Measurements from ENCODE around the gene DOCK1. TPM values are rescaled to one million over a fixed set of nuclear protein-coding genes. Genes with fewer than 3 reads are reported as not detected.
"Not testable (repeated sequence)": the region's sequence is repeated elsewhere in the genome, so short reads cannot be mapped to it uniquely, and the experiment has no call there.

Gene DOCK1
- total RNA-seq (not detected), polyA plus RNA-seq (not detected), total RNA-seq (0 to 0.67 (median 0.13) reads per million in 6 experiments)

DNA sequence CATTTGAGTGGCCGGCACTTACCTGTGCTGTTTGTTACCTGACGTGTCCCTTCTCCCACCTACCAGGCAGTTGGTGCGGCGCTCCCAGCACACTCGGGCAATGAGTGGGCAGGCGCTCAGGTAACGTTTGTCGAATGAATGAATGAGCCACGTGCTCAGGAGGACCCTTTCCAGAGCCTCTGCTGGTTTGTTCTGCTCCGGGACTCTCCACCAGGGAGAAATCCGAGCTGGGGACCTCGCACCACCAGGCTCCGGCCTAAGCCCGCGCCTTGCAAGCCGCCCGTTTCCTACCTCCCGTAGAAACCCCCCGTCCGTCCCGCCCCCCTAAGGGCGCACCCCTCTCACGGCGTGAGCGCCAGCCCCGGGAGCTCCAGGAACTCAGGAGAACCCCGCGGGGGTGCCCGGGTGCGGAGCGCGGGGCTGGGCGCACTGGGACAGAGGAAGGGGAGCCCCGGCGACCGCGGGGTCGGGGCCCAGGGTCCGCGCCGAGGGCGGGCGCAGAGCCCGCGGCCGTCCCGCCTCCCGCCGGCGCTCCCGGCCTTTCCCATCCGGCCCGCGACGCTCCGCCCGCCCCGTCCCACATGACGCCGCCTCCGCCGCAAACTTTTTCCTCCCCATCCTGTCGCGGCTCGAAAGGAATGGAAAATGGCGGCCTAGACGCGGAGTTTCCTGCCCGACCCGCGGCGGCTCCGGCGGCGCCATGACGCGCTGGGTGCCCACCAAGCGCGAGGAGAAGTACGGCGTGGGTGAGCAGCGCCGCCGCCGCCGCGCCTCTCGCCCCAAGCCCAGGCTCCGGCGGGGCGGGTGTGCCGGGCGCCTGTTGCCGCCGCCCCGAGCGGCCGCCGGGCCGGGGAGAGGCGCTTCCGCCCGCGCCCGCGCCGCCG lies at the start of gene DOCK1:
Gene DOCK1, plus strand, starts transcription at position 611 of the 884 bp plus-strand sequence. Its CDS starts 90 bp downstream, at position 701.
- H3K27me3 Mint-ChIP-seq, result peaks cover 12 to 34% (median 29%) of the 10 kb centered on the region in 5 donors
- POLR2A ChIA-PET, result no interaction called here
- peak within 1 kb of the TSS in 3 of 10 donors; percentile 43 to 55 (median 52) for H3K4me3 Mint-ChIP-seq
- DNase-seq (no peak), ATAC-seq (no peak)
- H3K36me3 Mint-ChIP-seq, result no peaks in the 10 kb centered on the region
- H3K4me1 Mint-ChIP-seq, result peaks cover 0 to 8% (median 5%) of the 10 kb centered on the region in 4 donors
- no peak within 1 kb of the TSS for H3K27ac Mint-ChIP-seq
- H3K9me3 Mint-ChIP-seq, result peaks cover 0 to 9% (median under 1%) of the 10 kb centered on the region in 9 donors

- H3K36me3 Mint-ChIP-seq, result peaks cover 0 to 7% (median 0%) of the 10 kb centered on the region in 3 donors
- peaks cover 0 to 20% (median 7%) of the 10 kb centered on the region in 9 donors for H3K9me3 Mint-ChIP-seq
- DNase-seq (no peak), ATAC-seq (no peak)
- no peak overlapping the region for H3K27ac Mint-ChIP-seq
- no peak overlapping the region for H3K4me3 Mint-ChIP-seq
- H3K4me1 Mint-ChIP-seq, result no peaks in the 10 kb centered on the region
- H3K27me3 Mint-ChIP-seq, result peaks cover 4 to 24% (median 6%) of the 10 kb centered on the region in 5 donors
- POLR2A ChIA-PET, result no interaction called here
Observed at GRCh38 chr10:126857178-126857806, 47.9 kb upstream of the DOCK1 start.

DNA sequence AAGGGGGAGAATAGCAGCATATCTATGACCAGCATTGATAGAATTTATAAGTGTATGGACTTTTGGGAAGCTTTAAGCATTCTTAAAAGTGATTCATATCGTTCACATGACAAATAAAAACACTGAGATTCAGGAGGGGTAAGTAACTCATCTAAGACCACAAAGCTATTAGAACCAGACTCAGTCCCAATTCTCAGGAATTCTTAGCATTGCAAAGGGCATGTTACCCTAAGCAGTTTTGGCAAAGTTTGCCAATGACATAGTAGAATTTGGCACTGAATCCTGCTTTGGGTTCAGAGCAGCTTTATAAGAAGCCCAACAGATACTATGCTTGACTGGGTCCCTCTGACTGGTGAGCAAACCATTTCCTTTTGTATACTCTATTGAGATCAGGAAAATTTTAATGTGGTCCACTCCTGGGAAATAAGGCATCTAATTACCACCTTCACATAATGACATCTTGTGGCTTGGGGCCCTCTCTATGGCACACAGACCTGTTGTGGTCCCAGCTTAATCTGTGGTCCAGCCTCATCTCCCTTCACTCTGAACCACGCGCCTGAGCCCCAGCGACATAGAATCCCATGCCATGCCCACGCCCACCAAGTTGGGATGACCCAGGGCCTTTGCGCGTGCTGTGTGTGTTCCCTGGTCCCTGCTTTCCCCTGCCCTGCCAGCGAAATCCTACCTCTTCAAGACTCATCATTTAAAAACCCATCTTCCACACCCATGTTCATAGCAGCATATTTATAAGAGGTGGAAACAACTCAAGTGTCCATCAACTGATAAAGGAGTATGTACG lies 37.5 kb upstream of the DOCK1 start:
- no peak for ATAC-seq
- no peak overlapping the region for H3K4me3 Mint-ChIP-seq
- no peak overlapping the region for H3K27ac Mint-ChIP-seq
- H3K4me1 Mint-ChIP-seq, result no peaks in the 10 kb centered on the region
- H3K27me3 Mint-ChIP-seq, result no peaks in the 10 kb centered on the region
- POLR2A ChIA-PET, result no interaction called here
- peaks cover 0 to 14% (median 6%) of the 10 kb centered on the region in 9 donors for H3K9me3 Mint-ChIP-seq
- no peak for DNase-seq
- no peaks in the 10 kb centered on the region for H3K36me3 Mint-ChIP-seq

GRCh38 chr10:126868371-126868770 lies 36.9 kb upstream of the DOCK1 start:
- POLR2A ChIA-PET, result no interaction called here
- peaks cover 0 to 13% (median 5%) of the 10 kb centered on the region in 9 donors for H3K9me3 Mint-ChIP-seq
- H3K4me3 Mint-ChIP-seq, result no peak overlapping the region

GRCh38 chr10:126872135-126872534 lies 33.1 kb upstream of the DOCK1 start:
- Mint-ChIP-seq H3K9me3 (peaks cover 0 to 10% (median 2%) of the 10 kb centered on the region in 9 donors), H3K4me3 (no peak overlapping the region), H3K27me3 (peaks cover 0 to 13% (median 2%) of the 10 kb centered on the region in 5 donors), H3K36me3 (no peaks in the 10 kb centered on the region), H3K27ac (no peak overlapping the region), H3K4me1 (no peaks in the 10 kb centered on the region)
- DNase-seq (no peak), ATAC-seq (no peak)
- POLR2A ChIA-PET, result no interaction called here

More at GRCh38 chr10:126868371-126868770, 36.9 kb upstream of the DOCK1 start:
- Mint-ChIP-seq H3K4me1 (no peaks in the 10 kb centered on the region), H3K27ac (no peak overlapping the region), H3K27me3 (no peaks in the 10 kb centered on the region), H3K36me3 (no peaks in the 10 kb centered on the region)
- DNase-seq (no peak), ATAC-seq (no peak)

DNA sequence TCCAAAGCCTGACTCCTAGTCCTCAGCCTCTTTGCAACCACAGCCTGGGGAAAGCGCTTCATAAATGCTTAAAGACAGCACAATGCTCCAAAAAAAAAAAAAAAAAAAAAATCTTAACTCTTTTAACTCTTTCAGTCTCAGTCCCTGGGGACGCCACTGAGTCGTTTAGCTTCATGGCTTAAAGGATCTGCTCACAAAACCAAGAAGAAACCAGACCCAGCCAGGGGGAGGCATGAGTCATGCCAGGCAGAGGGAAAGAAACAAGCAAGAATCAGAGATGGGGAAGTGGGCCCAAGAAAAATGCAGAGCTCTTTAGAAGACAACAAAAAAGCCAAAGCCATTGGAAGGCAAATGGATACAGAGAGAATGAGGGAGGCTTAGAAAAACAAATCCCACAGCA lies 32.5 kb upstream of the DOCK1 start:
- Mint-ChIP-seq H3K27ac (no peak overlapping the region), H3K27me3 (peaks cover 0 to 13% (median 2%) of the 10 kb centered on the region in 5 donors), H3K9me3 (peaks cover 0 to 10% (median 2%) of the 10 kb centered on the region in 9 donors), H3K4me3 (no peak overlapping the region), H3K36me3 (no peaks in the 10 kb centered on the region), H3K4me1 (no peaks in the 10 kb centered on the region)
- DNase-seq (no peak), ATAC-seq (no peak)
- POLR2A ChIA-PET, result no interaction called here

GRCh38 chr10:126876456-126876855 lies 28.8 kb upstream of the DOCK1 start:
- Mint-ChIP-seq H3K9me3 (peaks cover 2 to 22% (median 10%) of the 10 kb centered on the region in 9 donors), H3K27me3 (peaks cover 0 to 17% (median 7%) of the 10 kb centered on the region in 5 donors), H3K4me1 (no peaks in the 10 kb centered on the region), H3K4me3 (no peak overlapping the region), H3K36me3 (no peaks in the 10 kb centered on the region), H3K27ac (no peak overlapping the region)
- POLR2A ChIA-PET, result no interaction called here
- ATAC-seq (no peak), DNase-seq (no peak)

DNA sequence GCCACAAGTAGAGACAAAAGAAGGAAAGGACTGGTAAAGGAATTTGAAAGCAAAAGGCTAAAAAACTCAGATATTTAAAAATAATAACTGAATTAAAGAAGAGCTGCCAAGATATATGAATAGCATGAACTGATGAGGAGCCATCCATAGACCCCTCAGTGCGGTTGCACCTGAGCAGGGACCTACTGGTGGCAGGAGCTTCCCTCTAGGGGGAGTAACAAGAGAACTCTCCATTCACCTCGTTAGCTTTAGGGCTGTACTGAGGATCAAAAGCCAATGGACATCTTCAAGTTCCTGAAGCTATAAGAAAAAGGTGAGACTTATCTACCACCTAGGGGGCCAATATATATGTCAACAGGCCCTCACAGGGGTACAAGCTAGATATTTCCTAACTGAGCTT lies 27.8 kb upstream of the DOCK1 start:
- H3K36me3 Mint-ChIP-seq, result no peaks in the 10 kb centered on the region
- peaks cover 2 to 28% (median 15%) of the 10 kb centered on the region in 9 donors for H3K9me3 Mint-ChIP-seq
- no peak for DNase-seq
- no peaks in the 10 kb centered on the region for H3K4me1 Mint-ChIP-seq
- no peak overlapping the region for H3K27ac Mint-ChIP-seq
- ATAC-seq, result no peak
- peaks cover 0 to 20% (median 7%) of the 10 kb centered on the region in 5 donors for H3K27me3 Mint-ChIP-seq
- POLR2A ChIA-PET, result no interaction called here
- no peak overlapping the region for H3K4me3 Mint-ChIP-seq

- POLR2A ChIA-PET, result no interaction called here
- DNase-seq (no peak), ATAC-seq (no peak)
- Mint-ChIP-seq H3K27ac (no peak overlapping the region), H3K36me3 (no peaks in the 10 kb centered on the region), H3K27me3 (peaks cover 0 to 20% (median 7%) of the 10 kb centered on the region in 5 donors), H3K9me3 (peaks cover 2 to 28% (median 15%) of the 10 kb centered on the region in 9 donors), H3K4me1 (no peaks in the 10 kb centered on the region), H3K4me3 (no peak overlapping the region)
Observed at GRCh38 chr10:126878594-126878993, 26.6 kb upstream of the DOCK1 start.

GRCh38 chr10:126880926-126881325 lies 24.3 kb upstream of the DOCK1 start:
- Mint-ChIP-seq H3K4me1 (no peaks in the 10 kb centered on the region), H3K36me3 (no peaks in the 10 kb centered on the region), H3K9me3 (peaks cover 2 to 18% (median 15%) of the 10 kb centered on the region in 9 donors), H3K27ac (no peak overlapping the region), H3K27me3 (peaks cover 0 to 20% (median 7%) of the 10 kb centered on the region in 5 donors), H3K4me3 (no peak overlapping the region)
- DNase-seq (no peak), ATAC-seq (no peak)
- POLR2A ChIA-PET, result no interaction called here

DNA sequence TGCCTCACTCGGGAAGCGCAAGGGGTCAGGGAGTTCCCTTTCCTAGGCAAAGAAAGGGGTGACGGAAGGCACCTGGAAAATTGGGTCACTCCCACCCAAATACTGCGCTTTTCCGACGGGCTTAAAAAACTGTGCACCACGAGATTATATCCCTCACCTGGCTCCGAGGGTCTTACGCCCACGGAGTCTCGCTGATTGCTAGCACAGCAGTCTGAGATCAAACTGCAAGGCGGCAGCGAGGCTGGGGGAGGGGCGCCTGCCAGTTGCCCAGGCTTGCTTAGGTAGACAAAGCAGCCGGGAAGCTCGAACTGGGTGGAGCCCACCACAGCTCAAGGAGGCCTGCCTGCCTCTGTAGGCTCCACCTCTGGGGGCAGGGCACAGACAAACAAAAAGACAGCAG lies 23.2 kb upstream of the DOCK1 start:
- H3K4me1 Mint-ChIP-seq, DNase-seq, H3K4me3 Mint-ChIP-seq, H3K36me3 Mint-ChIP-seq, H3K27ac Mint-ChIP-seq, POLR2A ChIA-PET, ATAC-seq: not testable (repeated sequence)
- H3K27me3 Mint-ChIP-seq, result peaks cover 0 to 20% (median 5%) of the 10 kb centered on the region in 5 donors
- H3K9me3 Mint-ChIP-seq, result peaks cover 0 to 18% (median 16%) of the 10 kb centered on the region in 9 donors

DNA sequence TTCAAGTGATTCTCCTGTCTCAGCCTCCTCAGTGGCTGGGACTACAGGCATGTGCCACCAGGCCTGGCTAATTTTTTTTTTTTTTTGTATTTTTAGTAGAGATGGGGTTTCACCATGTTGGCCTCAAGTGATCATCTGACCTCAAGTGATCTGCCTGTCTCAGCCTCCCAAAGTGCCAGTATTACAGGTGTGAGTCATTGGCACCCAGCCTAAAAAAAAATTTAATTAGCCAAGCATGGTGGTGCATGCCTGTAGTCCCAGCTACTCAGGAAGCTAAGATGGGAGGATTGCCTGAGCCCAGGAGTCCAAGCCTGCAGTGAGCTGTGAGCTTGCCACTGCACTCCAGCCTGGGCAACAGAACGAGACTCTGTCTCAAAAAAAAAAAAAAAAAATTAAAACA lies 16.8 kb upstream of the DOCK1 start:
- DNase-seq, H3K36me3 Mint-ChIP-seq, H3K4me1 Mint-ChIP-seq, ATAC-seq, H3K27me3 Mint-ChIP-seq, POLR2A ChIA-PET, H3K27ac Mint-ChIP-seq, H3K4me3 Mint-ChIP-seq: not testable (repeated sequence)
- peaks cover 0 to 16% (median 0%) of the 10 kb centered on the region in 9 donors for H3K9me3 Mint-ChIP-seq

Measured in naive thymus-derived CD8-positive, alpha-beta T cell (primary cell).